ENCODE results near the gene GPR65. TPM values are rescaled to one million over a fixed set of nuclear protein-coding genes. Genes with fewer than 3 reads are reported as not detected.

The GPR65 gene
- total and polyA plus RNA-seq, 9 of the 15 experiments (the other 6 are each of a cell fraction or from before 2014, with no cell fraction given), result 0.03 to 0.11 (median 0.04) TPM; not detected in 6

DNA sequence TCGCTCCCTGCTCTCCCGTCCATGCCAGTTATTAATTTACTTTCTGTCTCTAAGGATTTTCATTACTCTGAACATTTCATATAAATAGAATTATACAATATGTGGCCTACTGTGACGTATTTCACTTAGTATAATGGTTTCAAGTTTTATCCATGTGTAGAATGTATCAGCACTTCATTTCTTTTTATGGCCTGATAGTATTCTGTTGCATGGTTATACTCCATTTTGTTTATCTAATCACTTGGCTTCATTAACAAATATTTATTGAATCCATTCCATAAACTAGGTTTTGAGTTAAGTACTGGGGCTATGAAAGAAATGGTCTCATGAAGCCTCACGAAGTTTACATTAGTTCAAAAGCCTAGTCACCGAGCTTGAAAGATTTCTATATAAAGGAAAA, 7.6 kb downstream of the GPR65 start:
- no peak overlapping the region for H3K27ac ChIP-seq (ENCODE audit: extremely low read depth, low read depth, low read length)
- TF ChIP-seq, protein P1, sequence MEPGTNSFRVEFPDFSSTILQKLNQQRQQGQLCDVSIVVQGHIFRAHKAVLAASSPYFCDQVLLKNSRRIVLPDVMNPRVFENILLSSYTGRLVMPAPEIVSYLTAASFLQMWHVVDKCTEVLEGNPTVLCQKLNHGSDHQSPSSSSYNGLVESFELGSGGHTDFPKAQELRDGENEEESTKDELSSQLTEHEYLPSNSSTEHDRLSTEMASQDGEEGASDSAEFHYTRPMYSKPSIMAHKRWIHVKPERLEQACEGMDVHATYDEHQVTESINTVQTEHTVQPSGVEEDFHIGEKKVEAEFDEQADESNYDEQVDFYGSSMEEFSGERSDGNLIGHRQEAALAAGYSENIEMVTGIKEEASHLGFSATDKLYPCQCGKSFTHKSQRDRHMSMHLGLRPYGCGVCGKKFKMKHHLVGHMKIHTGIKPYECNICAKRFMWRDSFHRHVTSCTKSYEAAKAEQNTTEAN (CRISPR knock-in tag; IDR thresholded peaks at IDR 0.05), result no peak
- TF ChIP-seq, protein P2, sequence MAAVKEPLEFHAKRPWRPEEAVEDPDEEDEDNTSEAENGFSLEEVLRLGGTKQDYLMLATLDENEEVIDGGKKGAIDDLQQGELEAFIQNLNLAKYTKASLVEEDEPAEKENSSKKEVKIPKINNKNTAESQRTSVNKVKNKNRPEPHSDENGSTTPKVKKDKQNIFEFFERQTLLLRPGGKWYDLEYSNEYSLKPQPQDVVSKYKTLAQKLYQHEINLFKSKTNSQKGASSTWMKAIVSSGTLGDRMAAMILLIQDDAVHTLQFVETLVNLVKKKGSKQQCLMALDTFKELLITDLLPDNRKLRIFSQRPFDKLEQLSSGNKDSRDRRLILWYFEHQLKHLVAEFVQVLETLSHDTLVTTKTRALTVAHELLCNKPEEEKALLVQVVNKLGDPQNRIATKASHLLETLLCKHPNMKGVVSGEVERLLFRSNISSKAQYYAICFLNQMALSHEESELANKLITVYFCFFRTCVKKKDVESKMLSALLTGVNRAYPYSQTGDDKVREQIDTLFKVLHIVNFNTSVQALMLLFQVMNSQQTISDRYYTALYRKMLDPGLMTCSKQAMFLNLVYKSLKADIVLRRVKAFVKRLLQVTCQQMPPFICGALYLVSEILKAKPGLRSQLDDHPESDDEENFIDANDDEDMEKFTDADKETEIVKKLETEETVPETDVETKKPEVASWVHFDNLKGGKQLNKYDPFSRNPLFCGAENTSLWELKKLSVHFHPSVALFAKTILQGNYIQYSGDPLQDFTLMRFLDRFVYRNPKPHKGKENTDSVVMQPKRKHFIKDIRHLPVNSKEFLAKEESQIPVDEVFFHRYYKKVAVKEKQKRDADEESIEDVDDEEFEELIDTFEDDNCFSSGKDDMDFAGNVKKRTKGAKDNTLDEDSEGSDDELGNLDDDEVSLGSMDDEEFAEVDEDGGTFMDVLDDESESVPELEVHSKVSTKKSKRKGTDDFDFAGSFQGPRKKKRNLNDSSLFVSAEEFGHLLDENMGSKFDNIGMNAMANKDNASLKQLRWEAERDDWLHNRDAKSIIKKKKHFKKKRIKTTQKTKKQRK (IDR thresholded peaks at IDR 0.05; ENCODE audit: borderline replicate concordance, low read depth, low read length), result no peak
- TF ChIP-seq, protein P3, sequence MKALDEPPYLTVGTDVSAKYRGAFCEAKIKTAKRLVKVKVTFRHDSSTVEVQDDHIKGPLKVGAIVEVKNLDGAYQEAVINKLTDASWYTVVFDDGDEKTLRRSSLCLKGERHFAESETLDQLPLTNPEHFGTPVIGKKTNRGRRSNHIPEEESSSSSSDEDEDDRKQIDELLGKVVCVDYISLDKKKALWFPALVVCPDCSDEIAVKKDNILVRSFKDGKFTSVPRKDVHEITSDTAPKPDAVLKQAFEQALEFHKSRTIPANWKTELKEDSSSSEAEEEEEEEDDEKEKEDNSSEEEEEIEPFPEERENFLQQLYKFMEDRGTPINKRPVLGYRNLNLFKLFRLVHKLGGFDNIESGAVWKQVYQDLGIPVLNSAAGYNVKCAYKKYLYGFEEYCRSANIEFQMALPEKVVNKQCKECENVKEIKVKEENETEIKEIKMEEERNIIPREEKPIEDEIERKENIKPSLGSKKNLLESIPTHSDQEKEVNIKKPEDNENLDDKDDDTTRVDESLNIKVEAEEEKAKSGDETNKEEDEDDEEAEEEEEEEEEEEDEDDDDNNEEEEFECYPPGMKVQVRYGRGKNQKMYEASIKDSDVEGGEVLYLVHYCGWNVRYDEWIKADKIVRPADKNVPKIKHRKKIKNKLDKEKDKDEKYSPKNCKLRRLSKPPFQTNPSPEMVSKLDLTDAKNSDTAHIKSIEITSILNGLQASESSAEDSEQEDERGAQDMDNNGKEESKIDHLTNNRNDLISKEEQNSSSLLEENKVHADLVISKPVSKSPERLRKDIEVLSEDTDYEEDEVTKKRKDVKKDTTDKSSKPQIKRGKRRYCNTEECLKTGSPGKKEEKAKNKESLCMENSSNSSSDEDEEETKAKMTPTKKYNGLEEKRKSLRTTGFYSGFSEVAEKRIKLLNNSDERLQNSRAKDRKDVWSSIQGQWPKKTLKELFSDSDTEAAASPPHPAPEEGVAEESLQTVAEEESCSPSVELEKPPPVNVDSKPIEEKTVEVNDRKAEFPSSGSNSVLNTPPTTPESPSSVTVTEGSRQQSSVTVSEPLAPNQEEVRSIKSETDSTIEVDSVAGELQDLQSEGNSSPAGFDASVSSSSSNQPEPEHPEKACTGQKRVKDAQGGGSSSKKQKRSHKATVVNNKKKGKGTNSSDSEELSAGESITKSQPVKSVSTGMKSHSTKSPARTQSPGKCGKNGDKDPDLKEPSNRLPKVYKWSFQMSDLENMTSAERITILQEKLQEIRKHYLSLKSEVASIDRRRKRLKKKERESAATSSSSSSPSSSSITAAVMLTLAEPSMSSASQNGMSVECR (CRISPR knock-in tag; IDR thresholded peaks at IDR 0.05), result no peak
- TF ChIP-seq ETV1 (tag; conservative IDR thresholded peaks at IDR 0.05; ENCODE audit: low read depth) (no peak), FOXP1 (CRISPR knock-in tag; IDR thresholded peaks at IDR 0.05) (no peak), RBM34 (IDR thresholded peaks at IDR 0.05; ENCODE audit: borderline replicate concordance, insufficient read depth, low read length) (no peak), ZBTB1 (CRISPR knock-in tag; IDR thresholded peaks at IDR 0.05; ENCODE audit: borderline replicate concordance, low read depth) (no peak), ZBTB7A (IDR thresholded peaks at IDR 0.05; ENCODE audit: borderline replicate concordance, control insufficient read depth, low read depth, low read length) (no peak), ATF1 (CRISPR knock-in tag; IDR thresholded peaks at IDR 0.05) (no peak), ATF1 (tag; IDR thresholded peaks at IDR 0.05) (no peak)
- H3K36me3 ChIP-seq (ENCODE audit: control insufficient read depth, insufficient read depth, low read length), result no peaks in the 10 kb centered on the region
- H3K4me2 ChIP-seq (ENCODE audit: insufficient read depth, low read length), result no peak overlapping the region
- no peaks in the 10 kb centered on the region for H3K9me1 ChIP-seq (ENCODE audit: control insufficient read depth, insufficient read depth, low read length)
- H2AFZ ChIP-seq (ENCODE audit: low read depth, low read length), result no peak overlapping the region
- no TSS peak for BruUV-seq (replicated peaks)
- POLR2A ChIA-PET, result no interaction called here
- in situ Hi-C loops (cut with MboI), result loop anchor here (10.0 kb wide), 1 partner anchor 162 kb away; no protein-coding TSS in a partner anchor
- CTCF ChIA-PET (ENCODE audit: low intra/inter-chr PET ratio), result no interaction called here
- FAIRE-seq, result no peak
- no peaks in the 10 kb centered on the region for H3K9me3 ChIP-seq (replicated peaks; ENCODE audit: control insufficient read depth, insufficient read depth, low read depth, low read length)
- no peak overlapping the region for H3K4me3 ChIP-seq
- DNase-seq (ENCODE audit: extremely low read depth in 1 of 4, low spot score in 3 of 4), result no peak
- intact Hi-C loops (cut with micrococcal nuclease), result loop anchor here (2.0 to 5.0 kb wide), 3 partner anchors 130 to 222 kb away; no protein-coding TSS in a partner anchor
- no peak for ATAC-seq
- 18% methylated on average over 5 of the region's 5 CpGs for WGBS (ENCODE audit: insufficient coverage, low coverage, missing lambda C conversion rate)
- no peak overlapping the region for H3K9ac ChIP-seq (ENCODE audit: insufficient read depth in 1 of 2, low read depth in 2 of 2, low read length in 2 of 2)
- H4K20me1 ChIP-seq (replicated peaks; ENCODE audit: control insufficient read depth, insufficient read depth, low read length), result no peaks in the 10 kb centered on the region
- no peaks in the 10 kb centered on the region for H3K79me2 ChIP-seq (ENCODE audit: control insufficient read depth, insufficient read depth, low read length)
- no peaks in the 10 kb centered on the region for H3K4me1 ChIP-seq (replicated peaks in 1 of 2; ENCODE audit: control insufficient read depth in 2 of 2, insufficient read depth in 2 of 2, low read length in 2 of 2)
- H3K27me3 ChIP-seq (ENCODE audit: control insufficient read depth in 2 of 2, insufficient read depth in 2 of 2, low read length in 2 of 2), result no peaks in the 10 kb centered on the region

All from K562 (cell line).